ENCODE data around the gene TMPRSS11A.

- TF ChIP-seq SP1 (IDR thresholded peaks at IDR 0.05), result no peak
- TF ChIP-seq BHLHE40 (IDR thresholded peaks at IDR 0.05; ENCODE audit: borderline replicate concordance), result no peak
- no peak for TF ChIP-seq HDGF (IDR thresholded peaks at IDR 0.05; ENCODE audit: borderline replicate concordance)
- TF ChIP-seq ZNF384 (IDR thresholded peaks at IDR 0.05), result no peak
- no peak for TF ChIP-seq TARDBP (IDR thresholded peaks at IDR 0.05)
- no peak for TF ChIP-seq CTBP1 (IDR thresholded peaks at IDR 0.05; ENCODE audit: borderline replicate concordance)
- TF ChIP-seq LEF1 (IDR thresholded peaks at IDR 0.05; ENCODE audit: borderline replicate concordance), result no peak
- TF ChIP-seq FOXK2 (IDR thresholded peaks at IDR 0.05), result no peak
- no peak for TF ChIP-seq L3MBTL2 (conservative IDR thresholded peaks at IDR 0.05)
- TF ChIP-seq FOXM1 (IDR thresholded peaks at IDR 0.05; ENCODE audit: borderline replicate concordance), result no peak
Observed at GRCh38 chr4:67927251-67927650, 36.0 kb downstream of the TMPRSS11A start.

Measured in HEK293T (cell line).